ENCODE measurements around the gene NUPR1. TPM values are rescaled to one million over a fixed set of nuclear protein-coding genes. Genes with fewer than 3 reads are reported as not detected.

The NUPR1 gene
- total and polyA plus RNA-seq, 2 of the 13 experiments (the other 11 are each of a cell fraction or from before 2014, with no cell fraction given) = 18.0 to 25.6 TPM

DNA sequence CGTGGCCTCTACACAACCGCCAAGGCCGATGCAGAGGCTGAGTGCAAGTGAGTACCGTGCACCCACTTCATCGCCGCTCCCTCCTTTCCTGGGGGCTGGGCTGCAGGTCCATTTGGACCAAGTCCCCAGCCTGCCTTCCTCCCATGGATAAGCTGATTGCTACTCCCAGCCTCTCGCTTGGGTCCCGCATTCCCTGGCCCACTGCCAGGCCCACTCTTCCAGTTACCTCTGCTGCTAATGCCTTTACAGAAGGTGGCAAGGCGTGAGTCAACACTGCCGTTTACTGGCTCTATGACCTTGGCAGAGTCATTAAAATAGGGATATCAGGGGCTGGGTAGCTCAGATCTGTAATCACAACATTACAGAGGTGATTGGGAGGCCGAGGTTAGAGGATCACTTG lies 46.9 kb upstream of the NUPR1 start:
- ATAC-seq = no peak

GRCh38 chr16:28580726-28581315 lies 42.0 kb upstream of the NUPR1 start:
- no peaks in the 10 kb centered on the region for H3K27me3 ChIP-seq (ENCODE audit: control insufficient read depth in 1 of 2, insufficient read depth in 2 of 2, low read length in 2 of 2)
- H3K4me2 ChIP-seq (ENCODE audit: low read depth, low read length) = no peak overlapping the region
- H4K20me1 ChIP-seq (ENCODE audit: insufficient read depth, low read length) = no peaks in the 10 kb centered on the region
- POLR2A ChIA-PET = interaction anchor here (0.9 to 1.6 kb wide), 2 partner anchors 13 to 16 kb away, joined by 3 to 4 read pairs; partner anchors contain the start of gene SULT1A2
- 90% methylated on average over 15 of the region's 15 CpGs for WGBS (ENCODE audit: low lambda C conversion rate)
- CTCF ChIA-PET (ENCODE audit: low intra/inter-chr PET ratio, low total read pairs) = no interaction called here
- in situ Hi-C loops (cut with HindIII; ENCODE audit: extremely low pct_ligation_motif_present, low pct_unique_long_range_greater_than_20kb) (no loop called here), intact Hi-C loops (cut with micrococcal nuclease; ENCODE audit: unreplicated experiment) (no loop called here)
- peaks cover 13% of the 10 kb centered on the region for H3K4me1 ChIP-seq (ENCODE audit: insufficient read depth, low read length)
- no peaks in the 10 kb centered on the region for H3K79me2 ChIP-seq (ENCODE audit: insufficient read depth, low read length)
- FAIRE-seq = peak; percentile 81
- H3K27ac ChIP-seq (ENCODE audit: extremely low read length, insufficient read depth, low read length) = no peak overlapping the region
- BruUV-seq (replicated peaks) = no TSS peak
- no peak overlapping the region for H3K9ac ChIP-seq (ENCODE audit: insufficient read depth, low read depth, low read length)
- DNase-seq (ENCODE audit: low spot score) = peak; percentile 82
- H2AFZ ChIP-seq (ENCODE audit: low read length) = no peak overlapping the region
- H3K4me3 ChIP-seq (replicated peaks in 1 of 3; ENCODE audit: insufficient read depth in 1 of 3, low read depth in 2 of 3, low read length in 3 of 3) = no peak overlapping the region
- peak; percentile 46; the same call in 2 of the 3 replicates for ATAC-seq
- H3K36me3 ChIP-seq (replicated peaks in 1 of 2; ENCODE audit: control insufficient read depth in 1 of 2, insufficient read depth in 2 of 2, low read length in 2 of 2) = peaks cover 11 to 41% of the 10 kb centered on the region in 2 experiments
- H3K9me3 ChIP-seq (ENCODE audit: low read length) = no peaks in the 10 kb centered on the region
- TF ChIP-seq AGO2 (optimal IDR thresholded peaks at IDR 0.05; ENCODE audit: low read depth, low read length) = no peak
- TF ChIP-seq ZNF331 (CRISPR knock-in tag; IDR thresholded peaks at IDR 0.05) = peak; percentile 38; the same call in 1 of the 2 replicates
- TF ChIP-seq ZNF792 (CRISPR knock-in tag; IDR thresholded peaks at IDR 0.05) = no peak
- peak; percentile 73 for TF ChIP-seq PATZ1 (CRISPR knock-in tag; IDR thresholded peaks at IDR 0.05)
- TF ChIP-seq ZNF740 (CRISPR knock-in tag; IDR thresholded peaks at IDR 0.05) = no peak
- no peak for TF ChIP-seq ZNF282 (IDR thresholded peaks at IDR 0.05; ENCODE audit: partially characterized antibody)
- TF ChIP-seq ZNF12 (CRISPR knock-in tag; IDR thresholded peaks at IDR 0.05) = no peak
- TF ChIP-seq, protein P1, sequence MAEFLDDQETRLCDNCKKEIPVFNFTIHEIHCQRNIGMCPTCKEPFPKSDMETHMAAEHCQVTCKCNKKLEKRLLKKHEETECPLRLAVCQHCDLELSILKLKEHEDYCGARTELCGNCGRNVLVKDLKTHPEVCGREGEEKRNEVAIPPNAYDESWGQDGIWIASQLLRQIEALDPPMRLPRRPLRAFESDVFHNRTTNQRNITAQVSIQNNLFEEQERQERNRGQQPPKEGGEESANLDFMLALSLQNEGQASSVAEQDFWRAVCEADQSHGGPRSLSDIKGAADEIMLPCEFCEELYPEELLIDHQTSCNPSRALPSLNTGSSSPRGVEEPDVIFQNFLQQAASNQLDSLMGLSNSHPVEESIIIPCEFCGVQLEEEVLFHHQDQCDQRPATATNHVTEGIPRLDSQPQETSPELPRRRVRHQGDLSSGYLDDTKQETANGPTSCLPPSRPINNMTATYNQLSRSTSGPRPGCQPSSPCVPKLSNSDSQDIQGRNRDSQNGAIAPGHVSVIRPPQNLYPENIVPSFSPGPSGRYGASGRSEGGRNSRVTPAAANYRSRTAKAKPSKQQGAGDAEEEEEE (CRISPR knock-in tag; IDR thresholded peaks at IDR 0.05; ENCODE audit: borderline replicate concordance) = no peak
- no peak for TF ChIP-seq ZBTB8A (CRISPR knock-in tag; IDR thresholded peaks at IDR 0.05; ENCODE audit: borderline replicate concordance, low read depth)
- no peak for TF ChIP-seq ZBTB10 (CRISPR knock-in tag; IDR thresholded peaks at IDR 0.05; ENCODE audit: borderline replicate concordance)

More for the DNA sequence above, 46.9 kb upstream of the NUPR1 start:
- intact Hi-C loops (cut with micrococcal nuclease; ENCODE audit: unreplicated experiment) (no loop called here), in situ Hi-C loops (cut with HindIII; ENCODE audit: extremely low pct_ligation_motif_present, low pct_unique_long_range_greater_than_20kb) (no loop called here)
- WGBS (ENCODE audit: low lambda C conversion rate) = 94% methylated on average over 11 of the region's 11 CpGs
- Histone ChIP-seq H3K4me3 (replicated peaks in 1 of 3; ENCODE audit: insufficient read depth in 1 of 3, low read depth in 2 of 3, low read length in 3 of 3) (no peak overlapping the region), H3K27ac (ENCODE audit: extremely low read length, insufficient read depth, low read length) (no peak overlapping the region), H3K9ac (ENCODE audit: insufficient read depth, low read depth, low read length) (no peak overlapping the region), H3K36me3 (replicated peaks in 1 of 2; ENCODE audit: control insufficient read depth in 1 of 2, insufficient read depth in 2 of 2, low read length in 2 of 2) (peaks cover 30 to 65% of the 10 kb centered on the region in 2 experiments), H4K20me1 (ENCODE audit: insufficient read depth, low read length) (no peaks in the 10 kb centered on the region; the same call in 1 of the 2 replicates), H3K79me2 (ENCODE audit: insufficient read depth, low read length) (no peaks in the 10 kb centered on the region), H3K4me2 (ENCODE audit: low read depth, low read length) (no peak overlapping the region), H3K9me3 (ENCODE audit: low read length) (no peaks in the 10 kb centered on the region), H3K4me1 (ENCODE audit: insufficient read depth, low read length) (peaks cover 8% of the 10 kb centered on the region), H3K27me3 (ENCODE audit: control insufficient read depth in 1 of 2, insufficient read depth in 2 of 2, low read length in 2 of 2) (no peaks in the 10 kb centered on the region), H2AFZ (ENCODE audit: low read length) (no peak overlapping the region)
- FAIRE-seq (no peak), DNase-seq (ENCODE audit: low spot score) (no peak)
- ChIA-PET CTCF (ENCODE audit: low intra/inter-chr PET ratio, low total read pairs) (no interaction called here), POLR2A (interaction anchor here (2.1 kb wide), 1 partner anchor 11 kb away, joined by 7 read pairs; the partner anchor contains the start of gene SULT1A2)
- BruUV-seq (replicated peaks) = no TSS peak
- TF ChIP-seq FOXO1 (CRISPR knock-in tag; IDR thresholded peaks at IDR 0.05) = no peak
